Measurements from ENCODE around the gene ZNF24.

ZNF24 gene

DNA sequence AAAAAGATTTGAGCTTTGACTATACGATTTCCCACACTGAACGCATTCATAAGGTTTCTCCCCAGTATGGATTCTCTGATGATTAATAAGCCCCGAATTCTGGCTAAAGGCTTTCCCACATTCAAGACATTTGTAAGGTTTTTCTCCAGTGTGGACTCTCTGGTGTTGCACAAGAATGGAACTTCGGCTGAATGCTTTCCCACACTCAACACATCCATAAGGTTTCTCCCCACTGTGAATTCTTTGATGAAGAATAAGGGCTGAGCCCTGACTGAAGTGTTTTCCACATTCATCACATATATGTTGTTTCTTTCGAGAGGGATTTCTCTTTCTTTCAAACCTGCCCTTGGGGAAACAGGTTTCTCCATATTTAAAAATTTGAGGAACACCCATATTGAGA, 6.9 kb downstream of the ZNF24 start:
- Mint-ChIP-seq H3K27ac (no peak overlapping the region), H3K36me3 (peaks cover 39 to 70% of the 10 kb centered on the region in 2 donors), H3K9me3 (no peaks in the 10 kb centered on the region), H3K27me3 (no peaks in the 10 kb centered on the region), H3K4me3 (no peak overlapping the region), H3K4me1 (peaks cover 13 to 46% of the 10 kb centered on the region in 2 donors)
- no peak for DNase-seq
- ATAC-seq (replicated peaks): no peak

DNA sequence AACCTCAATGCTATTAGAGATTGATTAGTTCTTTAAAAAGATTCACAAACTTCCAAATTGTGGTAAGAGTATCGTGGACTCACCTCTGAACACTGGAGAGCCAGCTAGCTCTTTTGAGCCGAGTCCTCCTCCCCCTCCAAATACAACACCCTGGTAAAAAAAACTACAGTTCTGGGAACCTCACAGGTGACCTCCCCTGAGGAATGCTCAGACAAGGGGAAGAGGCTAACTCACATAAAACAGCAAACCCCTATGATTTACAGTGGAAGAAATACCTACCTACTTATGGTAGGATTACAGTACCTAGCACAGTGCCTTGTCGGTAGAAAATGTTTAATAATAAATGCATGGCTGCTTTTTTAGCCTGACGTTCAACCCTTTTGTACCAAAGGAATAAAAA, 8.4 kb downstream of the ZNF24 start:
- ATAC-seq (replicated peaks) (no peak), DNase-seq (no peak)
- H3K27ac Mint-ChIP-seq: no peak overlapping the region
- peaks cover 39 to 70% of the 10 kb centered on the region in 2 donors for H3K36me3 Mint-ChIP-seq
- no peaks in the 10 kb centered on the region for H3K9me3 Mint-ChIP-seq
- H3K4me3 Mint-ChIP-seq: no peak overlapping the region
- peaks cover 13 to 40% of the 10 kb centered on the region in 2 donors for H3K4me1 Mint-ChIP-seq
- H3K27me3 Mint-ChIP-seq: no peaks in the 10 kb centered on the region

DNA sequence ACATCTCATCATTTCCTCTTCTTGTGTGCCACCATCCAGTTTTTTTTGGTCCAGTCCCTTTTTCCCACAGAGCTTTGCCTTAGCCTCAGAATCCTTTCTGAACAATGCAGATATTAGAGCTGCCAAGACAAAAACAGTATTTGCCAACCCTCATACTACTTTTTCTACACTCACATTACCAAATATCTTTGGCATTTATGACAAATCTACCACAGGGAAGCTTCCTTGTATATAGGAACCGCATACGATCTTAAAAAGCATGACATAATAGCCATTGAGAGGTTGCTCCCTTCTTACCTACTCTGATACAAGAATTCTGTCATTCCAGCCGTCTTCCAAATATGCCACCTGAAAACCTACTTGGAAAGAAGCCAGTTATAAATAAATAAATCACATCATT, 9.4 kb downstream of the ZNF24 start:
- no peak for ATAC-seq (replicated peaks)
- H3K27ac Mint-ChIP-seq: peak overlapping the region; percentile 60
- H3K36me3 Mint-ChIP-seq: peaks cover 37 to 64% of the 10 kb centered on the region in 2 donors
- no peak for DNase-seq
- H3K4me3 Mint-ChIP-seq: no peak overlapping the region
- H3K4me1 Mint-ChIP-seq: peaks cover 10 to 40% of the 10 kb centered on the region in 2 donors
- H3K27me3 Mint-ChIP-seq: no peaks in the 10 kb centered on the region
- no peaks in the 10 kb centered on the region for H3K9me3 Mint-ChIP-seq

DNA sequence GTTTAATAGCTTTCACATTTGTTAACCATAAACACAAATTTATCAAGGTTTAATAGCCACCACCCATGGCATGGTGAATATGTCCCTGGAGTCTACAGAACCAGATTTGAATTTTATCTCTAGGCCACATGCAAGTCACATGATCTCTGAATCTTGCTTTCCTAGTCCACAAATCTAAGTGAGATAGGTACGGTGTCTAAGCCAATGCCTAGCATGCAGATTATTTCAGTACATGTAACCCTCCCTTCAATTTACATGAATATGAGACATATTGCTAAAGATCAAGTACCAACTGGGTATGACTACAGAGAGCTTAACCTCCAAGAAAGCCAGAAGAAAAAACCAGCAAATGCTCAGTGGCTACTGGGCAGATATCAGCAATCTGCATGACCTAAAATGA, 10.0 kb downstream of the ZNF24 start:
- H3K27ac Mint-ChIP-seq: no peak overlapping the region
- H3K9me3 Mint-ChIP-seq: no peaks in the 10 kb centered on the region
- peaks cover 33 to 57% of the 10 kb centered on the region in 2 donors for H3K36me3 Mint-ChIP-seq
- DNase-seq (no peak), ATAC-seq (replicated peaks) (no peak)
- H3K4me3 Mint-ChIP-seq: no peak overlapping the region
- peaks cover 7 to 34% of the 10 kb centered on the region in 2 donors for H3K4me1 Mint-ChIP-seq
- H3K27me3 Mint-ChIP-seq: no peaks in the 10 kb centered on the region

DNA sequence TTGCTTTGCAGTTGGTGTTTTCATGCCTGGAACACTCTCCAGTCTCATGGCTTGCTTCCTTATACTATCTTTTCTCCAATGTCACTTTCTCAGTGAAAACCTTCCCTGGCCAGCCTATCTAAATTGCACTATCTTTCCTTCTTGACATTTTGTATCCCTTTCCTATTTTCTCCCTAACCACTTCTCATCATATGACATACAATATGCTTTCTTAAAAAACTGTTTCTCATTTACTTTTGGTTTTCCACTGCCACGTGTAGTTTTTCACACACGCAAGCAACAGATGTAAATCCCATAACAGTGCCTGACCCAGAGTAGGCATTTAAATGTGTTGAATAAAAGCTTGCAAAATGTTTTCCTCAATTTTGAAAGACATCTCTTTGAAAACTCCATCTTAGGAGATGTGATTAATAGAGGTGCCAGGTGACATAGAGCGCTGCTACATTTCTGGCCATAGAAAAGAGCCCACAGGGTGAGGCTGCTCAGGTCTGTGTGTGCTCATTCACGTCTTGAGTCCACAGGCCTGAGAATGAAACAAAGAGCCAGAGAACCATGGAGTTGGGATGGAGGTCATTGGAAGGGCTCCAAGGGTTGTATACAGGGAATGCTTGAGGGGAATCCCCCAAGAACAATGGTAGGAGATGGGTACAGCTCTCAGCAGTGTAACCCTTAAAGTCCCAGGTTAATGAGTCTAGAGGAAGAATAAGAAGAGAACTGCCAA, 12.7 kb downstream of the ZNF24 start:
- H3K4me1 Mint-ChIP-seq: peaks cover 2 to 24% of the 10 kb centered on the region in 2 donors
- no peaks in the 10 kb centered on the region for H3K27me3 Mint-ChIP-seq
- H3K27ac Mint-ChIP-seq: no peak overlapping the region
- peaks cover 25 to 41% of the 10 kb centered on the region in 2 donors for H3K36me3 Mint-ChIP-seq
- H3K9me3 Mint-ChIP-seq: peaks cover 2 to 4% of the 10 kb centered on the region in 2 donors
- no peak overlapping the region for H3K4me3 Mint-ChIP-seq
- DNase-seq: no peak
- ATAC-seq (replicated peaks): no peak

DNA sequence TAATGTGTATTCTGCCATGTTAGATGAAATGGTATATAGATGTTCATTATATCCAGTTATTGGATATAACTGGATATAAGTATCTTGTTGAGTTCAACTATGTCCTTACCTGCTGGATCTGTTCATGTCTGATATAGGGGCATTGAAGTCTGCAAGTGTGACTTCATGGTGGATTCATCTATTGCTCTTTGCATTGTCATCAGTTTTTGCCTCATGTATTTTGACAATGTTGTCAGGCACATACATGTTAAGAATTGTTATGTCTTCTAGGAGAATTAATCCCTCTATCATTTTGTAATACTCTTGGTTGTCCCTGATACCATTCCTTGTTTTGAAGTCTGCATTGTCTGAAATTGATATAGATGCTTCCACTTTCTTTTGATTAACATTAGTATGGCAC, 15.4 kb downstream of the ZNF24 start:
- Mint-ChIP-seq H3K4me3 (no peak overlapping the region), H3K9me3 (peaks cover 2 to 4% of the 10 kb centered on the region in 2 donors), H3K36me3 (peaks cover 12 to 20% of the 10 kb centered on the region in 2 donors), H3K27me3 (no peaks in the 10 kb centered on the region), H3K4me1 (peaks cover 0 to 9% of the 10 kb centered on the region in 2 donors), H3K27ac (no peak overlapping the region)
- DNase-seq (no peak), ATAC-seq (replicated peaks) (no peak)

DNA sequence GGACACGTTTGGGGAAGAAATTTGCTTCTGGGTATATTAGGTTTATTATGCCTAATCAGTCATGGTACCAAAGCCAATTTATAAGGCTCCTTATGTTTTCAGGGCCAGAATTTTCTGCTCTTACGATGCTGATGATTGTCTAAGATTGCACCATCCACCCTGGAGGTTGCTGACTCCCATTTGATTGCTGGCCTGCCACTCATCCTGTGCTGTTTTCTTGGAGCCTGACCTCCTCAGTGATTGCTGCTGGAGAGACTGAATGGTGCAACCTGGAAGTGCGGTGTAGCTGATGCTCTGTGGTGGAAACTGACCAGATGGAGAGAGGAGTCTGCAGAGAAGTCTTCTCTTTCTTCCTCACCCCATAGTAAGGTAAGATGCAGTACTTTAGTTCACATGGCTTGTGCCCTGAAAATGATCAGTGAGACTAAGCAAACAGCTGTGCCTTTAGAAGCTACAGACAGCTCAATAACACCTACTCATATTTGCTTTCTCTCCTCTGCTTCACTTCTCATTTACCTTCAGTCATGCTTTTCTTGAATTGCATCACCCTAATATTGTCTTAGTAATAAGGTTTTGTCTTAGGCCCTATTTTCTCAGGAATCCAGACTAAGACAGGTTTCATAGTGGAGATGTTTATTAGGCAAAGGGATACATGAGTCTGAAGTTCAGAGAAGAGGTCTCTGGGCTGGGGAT, 17.4 kb downstream of the ZNF24 start:
- H3K27me3 Mint-ChIP-seq: no peaks in the 10 kb centered on the region
- no peaks in the 10 kb centered on the region for H3K4me1 Mint-ChIP-seq
- no peak overlapping the region for H3K4me3 Mint-ChIP-seq
- ATAC-seq (replicated peaks) (no peak), DNase-seq (no peak)
- no peak overlapping the region for H3K27ac Mint-ChIP-seq
- peaks cover 3 to 8% of the 10 kb centered on the region in 2 donors for H3K36me3 Mint-ChIP-seq
- H3K9me3 Mint-ChIP-seq: peaks cover 2 to 4% of the 10 kb centered on the region in 2 donors

DNA sequence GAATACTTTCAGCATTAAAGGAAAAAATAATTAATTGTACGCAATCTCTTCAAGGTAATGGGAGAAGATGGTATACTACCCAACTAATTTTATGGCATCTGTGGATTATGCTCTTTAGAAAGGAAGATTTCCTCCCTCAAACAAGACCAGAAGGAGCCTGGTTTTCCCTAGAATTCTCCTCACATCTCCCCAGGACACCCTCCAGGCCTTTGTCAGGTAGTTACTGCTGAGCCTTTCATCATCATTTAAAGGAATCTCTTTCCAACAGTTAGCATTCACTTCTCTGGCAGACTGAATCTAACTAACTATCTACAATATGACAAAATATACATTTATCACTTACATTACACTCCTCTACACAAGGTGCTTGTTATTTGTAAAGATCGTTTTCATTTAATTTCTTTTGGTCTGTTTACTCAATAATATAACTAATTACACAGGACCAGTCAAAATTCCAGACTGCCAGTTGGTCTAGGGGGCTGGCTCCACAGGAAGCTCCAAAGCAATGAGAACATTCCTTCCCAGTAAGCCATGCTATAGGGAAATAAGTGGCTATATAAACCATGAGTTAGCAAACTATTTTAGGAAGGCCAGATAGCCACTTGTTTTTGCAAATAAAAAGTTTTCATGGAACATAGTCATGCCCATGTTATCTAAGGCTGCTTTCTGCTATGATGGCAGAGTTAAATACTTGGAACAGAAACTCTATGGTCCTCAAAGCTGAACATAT, 19.1 kb downstream of the ZNF24 start:
- peaks cover 3 to 8% of the 10 kb centered on the region in 2 donors for H3K36me3 Mint-ChIP-seq
- no peaks in the 10 kb centered on the region for H3K27me3 Mint-ChIP-seq
- ATAC-seq (replicated peaks) (no peak), DNase-seq (no peak)
- peaks cover 2 to 4% of the 10 kb centered on the region in 2 donors for H3K9me3 Mint-ChIP-seq
- H3K4me1 Mint-ChIP-seq: no peaks in the 10 kb centered on the region
- no peak overlapping the region for H3K27ac Mint-ChIP-seq
- no peak overlapping the region for H3K4me3 Mint-ChIP-seq

DNA sequence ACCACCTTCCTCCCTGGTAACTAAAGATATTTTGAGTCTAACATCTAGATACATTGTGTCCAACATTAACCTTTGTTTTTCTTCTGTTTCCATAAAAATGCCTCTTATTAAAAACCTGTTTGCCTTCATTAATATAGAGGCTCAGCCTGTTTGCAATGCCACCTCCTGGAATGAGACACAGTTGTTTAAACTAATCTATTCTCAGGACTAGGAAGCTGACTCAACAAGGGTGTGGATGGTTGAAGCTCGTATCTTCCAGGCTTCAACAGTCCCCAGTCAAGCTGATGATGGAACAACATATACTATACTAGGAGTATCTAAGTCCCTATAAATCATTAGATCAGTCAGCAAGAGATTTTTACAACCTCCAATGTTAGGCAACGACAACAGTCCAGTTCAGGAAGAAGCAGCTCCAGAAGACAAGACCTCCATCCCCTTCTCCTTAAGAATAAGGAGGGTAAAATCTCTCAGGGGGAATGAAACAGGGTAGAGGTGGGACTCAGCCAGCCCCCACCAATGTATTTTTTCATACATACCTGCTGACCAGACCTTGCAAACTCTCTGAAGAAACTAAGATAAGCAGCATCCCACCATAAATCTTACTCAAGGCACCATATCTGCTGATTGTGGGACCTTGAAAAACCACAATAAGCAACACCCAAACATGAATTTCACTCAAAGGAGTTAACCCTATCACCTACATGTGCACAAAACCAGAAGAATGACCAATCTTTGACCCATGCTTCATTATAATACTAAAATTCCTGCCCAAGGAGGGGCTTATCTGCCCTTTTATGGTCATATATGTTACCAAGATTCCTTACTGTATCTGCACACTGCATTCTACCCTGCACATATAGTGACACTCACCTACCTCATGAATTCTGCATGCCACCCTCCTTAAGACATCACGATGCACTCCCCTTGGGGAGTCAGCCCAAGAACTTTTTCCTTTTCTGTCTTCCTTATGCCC, 21.4 kb downstream of the ZNF24 start:
- Mint-ChIP-seq H3K36me3 (peaks cover 0 to 4% of the 10 kb centered on the region in 2 donors), H3K27me3 (no peaks in the 10 kb centered on the region), H3K9me3 (no peaks in the 10 kb centered on the region), H3K4me3 (no peak overlapping the region), H3K27ac (no peak overlapping the region), H3K4me1 (no peaks in the 10 kb centered on the region)
- no peak for DNase-seq
- no peak for ATAC-seq (replicated peaks)

DNA sequence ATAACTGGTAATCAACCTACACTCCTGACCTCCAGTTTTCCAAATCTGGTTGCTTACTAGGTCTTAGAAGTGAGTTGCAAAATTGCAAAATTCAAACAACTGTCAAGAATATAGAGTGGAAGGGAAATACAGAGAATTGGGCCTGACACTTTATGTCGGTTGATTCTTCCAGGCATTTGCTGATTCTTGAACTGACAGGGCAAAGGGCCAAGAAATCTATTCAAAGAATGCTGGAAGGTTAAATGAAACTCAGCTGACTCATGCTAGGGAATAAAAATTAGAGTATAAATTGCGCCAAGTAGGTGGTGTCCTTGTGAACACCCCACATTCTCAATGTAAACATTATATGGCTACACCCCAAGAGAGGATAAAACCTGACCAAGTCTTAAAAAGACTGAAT, 32.7 kb downstream of the ZNF24 start:
- no peak overlapping the region for H3K4me3 Mint-ChIP-seq
- H3K36me3 Mint-ChIP-seq: peaks cover 30 to 51% of the 10 kb centered on the region in 2 donors
- H3K27ac Mint-ChIP-seq: no peak overlapping the region
- ATAC-seq (replicated peaks): no peak
- no peaks in the 10 kb centered on the region for H3K27me3 Mint-ChIP-seq
- no peak for DNase-seq
- H3K4me1 Mint-ChIP-seq: no peaks in the 10 kb centered on the region
- H3K9me3 Mint-ChIP-seq: peaks cover 24 to 39% of the 10 kb centered on the region in 2 donors

DNA sequence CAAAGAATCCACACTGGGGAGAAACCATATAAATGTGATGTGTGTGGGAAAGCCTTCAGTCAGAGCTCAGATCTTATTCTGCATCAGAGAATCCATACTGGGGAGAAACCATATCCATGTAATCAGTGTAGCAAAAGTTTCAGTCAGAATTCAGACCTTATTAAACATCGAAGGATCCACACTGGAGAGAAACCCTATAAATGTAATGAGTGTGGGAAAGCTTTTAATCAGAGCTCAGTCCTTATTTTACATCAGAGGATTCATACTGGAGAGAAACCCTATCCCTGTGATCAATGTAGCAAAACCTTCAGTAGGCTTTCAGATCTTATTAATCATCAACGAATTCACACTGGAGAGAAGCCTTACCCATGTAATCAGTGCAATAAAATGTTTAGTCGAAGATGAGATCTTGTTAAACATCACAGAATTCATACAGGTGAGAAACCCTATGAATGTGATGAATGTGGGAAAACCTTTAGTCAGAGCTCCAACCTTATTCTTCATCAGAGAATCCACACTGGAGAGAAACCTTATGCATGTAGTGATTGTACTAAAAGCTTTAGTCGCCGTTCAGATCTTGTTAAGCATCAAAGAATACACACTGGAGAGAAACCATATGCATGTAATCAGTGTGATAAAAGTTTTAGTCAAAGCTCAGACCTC, 37.5 kb downstream of the ZNF24 start:
- Mint-ChIP-seq H3K27ac (no peak overlapping the region), H3K36me3 (peaks cover 70 to 81% of the 10 kb centered on the region in 2 donors), H3K9me3 (peaks cover 29 to 46% of the 10 kb centered on the region in 2 donors), H3K4me1 (no peaks in the 10 kb centered on the region), H3K4me3 (no peak overlapping the region), H3K27me3 (no peaks in the 10 kb centered on the region)
- DNase-seq (no peak), ATAC-seq (replicated peaks) (no peak)

DNA sequence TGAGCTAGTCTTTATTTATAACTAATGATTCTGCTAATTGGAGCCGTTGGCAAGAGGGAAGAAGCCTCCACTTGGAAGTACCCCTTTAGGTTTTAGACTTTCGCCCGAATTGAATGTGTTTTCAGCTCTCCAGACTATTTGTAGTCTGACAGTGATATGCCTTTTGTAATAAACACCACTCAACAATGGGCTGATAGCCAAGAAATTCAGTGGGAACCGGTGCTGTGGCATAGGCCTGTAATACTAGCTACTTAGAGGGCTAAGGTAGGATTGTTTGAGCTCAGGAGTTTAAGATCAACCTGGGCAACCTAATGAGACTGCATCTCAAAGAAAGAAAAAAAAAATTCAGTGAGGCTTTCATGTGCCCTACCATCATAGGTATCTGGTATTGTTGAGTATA, 40.6 kb downstream of the ZNF24 start:
- no peak for ATAC-seq (replicated peaks)

DNA sequence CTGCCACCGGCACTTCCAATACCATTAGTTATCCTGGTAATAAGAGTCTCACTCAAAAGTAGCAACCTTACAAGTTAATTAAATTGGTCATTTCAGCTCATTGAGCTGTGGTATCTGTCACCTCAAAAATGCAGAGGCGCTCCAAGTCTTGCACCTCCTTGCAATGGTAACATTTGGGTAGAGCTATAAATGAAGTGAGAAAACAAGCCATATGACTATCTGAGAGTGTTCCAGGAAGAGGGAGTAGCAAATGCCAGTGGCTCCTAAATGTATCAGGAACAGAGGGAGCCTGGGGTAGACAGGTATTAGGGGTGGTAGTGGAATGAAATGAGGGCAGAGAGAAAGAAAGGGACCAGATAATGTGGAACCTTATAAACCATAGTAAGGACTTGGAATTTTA, 48.2 kb downstream of the ZNF24 start:
- peaks cover 48 to 71% of the 10 kb centered on the region in 2 donors for H3K36me3 Mint-ChIP-seq
- no peak for ATAC-seq (replicated peaks)
- no peak overlapping the region for H3K4me3 Mint-ChIP-seq
- no peaks in the 10 kb centered on the region for H3K27me3 Mint-ChIP-seq
- H3K4me1 Mint-ChIP-seq: peaks cover 13 to 28% of the 10 kb centered on the region in 2 donors
- H3K9me3 Mint-ChIP-seq: peaks cover 6 to 8% of the 10 kb centered on the region in 2 donors
- no peak for DNase-seq
- no peak overlapping the region for H3K27ac Mint-ChIP-seq

More for the DNA sequence above, 40.6 kb downstream of the ZNF24 start:
- no peak overlapping the region for H3K27ac Mint-ChIP-seq
- H3K36me3 Mint-ChIP-seq: peaks cover 82 to 88% of the 10 kb centered on the region in 2 donors
- no peak for DNase-seq
- no peaks in the 10 kb centered on the region for H3K27me3 Mint-ChIP-seq
- H3K4me3 Mint-ChIP-seq: no peak overlapping the region
- no peaks in the 10 kb centered on the region for H3K4me1 Mint-ChIP-seq
- H3K9me3 Mint-ChIP-seq: peaks cover 27 to 45% of the 10 kb centered on the region in 2 donors

All from stimulated activated naive B cell treated with anti-CD40 and anti-IgM and Interleukin-4, amounts not matched to agents 10 μg/mL and 1 μg/mL and 100 μg/mL, for 72 hours (primary cell).